ENCODE data around the gene FZD4. TPM values are rescaled to one million over a fixed set of nuclear protein-coding genes. Genes with fewer than 3 reads are reported as not detected.

FZD4 gene
- total and polyA plus RNA-seq, 10 of the 15 experiments (the other 5 are each of a cell fraction or from before 2014, with no cell fraction given): under 0.01 to 0.13 (median 0.01) TPM; not detected in 6

DNA sequence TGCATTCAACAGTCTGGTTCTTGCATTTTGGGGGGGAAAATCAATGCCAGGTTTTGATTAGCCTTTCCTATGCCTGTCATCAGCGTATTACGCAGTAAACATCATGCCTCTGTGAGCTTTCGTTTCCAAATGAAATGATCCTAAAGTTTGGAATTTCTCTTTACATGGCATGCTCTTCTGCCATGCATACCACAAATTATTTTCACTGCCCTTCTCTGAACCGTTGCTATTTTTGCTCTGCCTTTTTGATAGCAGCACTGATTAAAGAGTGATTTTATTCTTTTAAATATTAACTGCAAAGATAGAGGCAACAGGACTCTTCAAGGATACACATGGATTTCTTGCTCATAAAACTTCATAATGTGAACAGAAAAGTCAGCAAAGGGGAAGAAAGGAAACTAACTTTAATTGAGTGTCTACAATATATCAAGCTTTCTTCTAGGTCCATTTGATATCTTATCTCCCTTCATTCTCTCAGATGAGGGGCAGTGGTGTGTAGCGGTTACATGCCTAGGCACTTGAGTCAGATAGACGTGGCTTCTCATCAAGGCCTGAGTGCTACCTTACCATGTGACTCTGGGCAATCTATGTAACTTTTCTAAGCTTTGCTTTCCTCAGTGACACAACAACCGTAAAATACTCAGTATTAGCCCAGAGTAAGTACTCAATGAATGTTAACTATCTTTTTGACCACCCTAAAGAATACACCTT is 25.0 kb upstream of the FZD4 start:
- Histone ChIP-seq H3K9ac (ENCODE audit: control insufficient read depth, insufficient read depth, low read length) (no peak overlapping the region), H3K9me3 (replicated peaks; ENCODE audit: control insufficient read depth, insufficient read depth, low read length) (no peaks in the 10 kb centered on the region), H3K27ac (ENCODE audit: control insufficient read depth, insufficient read depth) (no peak overlapping the region), H3K4me2 (ENCODE audit: control insufficient read depth, insufficient read depth) (no peak overlapping the region), H2AFZ (ENCODE audit: control insufficient read depth, low read depth, low read length) (no peak overlapping the region), H3K79me2 (ENCODE audit: control insufficient read depth, insufficient read depth, low read length) (no peaks in the 10 kb centered on the region), H3K4me3 (no peak overlapping the region), H3K36me3 (ENCODE audit: control insufficient read depth in 2 of 2, insufficient read depth in 2 of 2, low read length in 1 of 2) (no peaks in the 10 kb centered on the region; a peak in 1 of 4 replicates), H3K4me1 (ENCODE audit: control insufficient read depth, insufficient read depth, low read length) (no peaks in the 10 kb centered on the region), H4K20me1 (ENCODE audit: control insufficient read depth, insufficient read depth) (no peaks in the 10 kb centered on the region), H3K27me3 (replicated peaks in 1 of 2; ENCODE audit: control insufficient read depth in 2 of 2, insufficient read depth in 2 of 2, low read length in 1 of 2) (peaks cover 0 to 3% of the 10 kb centered on the region in 2 experiments; a peak in 1 of 4 replicates)
- RAD21 ChIA-PET (ENCODE audit: unreplicated experiment): no interaction called here
- no peak for FAIRE-seq
- no peak for ATAC-seq
- TF ChIP-seq BACH1 (IDR thresholded peaks at IDR 0.05; ENCODE audit: borderline replicate concordance) (no peak), TAF1 (IDR thresholded peaks at IDR 0.05; ENCODE audit: borderline replicate concordance, low read depth, low read length) (no peak), ETV6 (conservative IDR thresholded peaks at IDR 0.05 in 1 of 2, IDR thresholded peaks at IDR 0.05 in 1 of 2; ENCODE audit: borderline replicate concordance in 1 of 2, low read depth in 1 of 2) (no peak), USF2 (IDR thresholded peaks at IDR 0.05; ENCODE audit: borderline replicate concordance, low read depth, low read length) (no peak), BHLHE40 (IDR thresholded peaks at IDR 0.05; ENCODE audit: borderline replicate concordance in 1 of 2, low read depth in 2 of 2, low read length in 1 of 2) (no peak), MTA3 (IDR thresholded peaks at IDR 0.05; ENCODE audit: borderline replicate concordance, low read length) (no peak), EED (IDR thresholded peaks at IDR 0.05; ENCODE audit: low read depth) (no peak)
- DNase-seq (ENCODE audit: low read depth, low spot score): no peak
- BruUV-seq (replicated peaks): no TSS peak
- CTCF ChIA-PET: interaction anchor here (0.6 to 1.3 kb wide), 6 partner anchors 15 to 316 kb away, joined by 3 to 4 read pairs (median 3); no protein-coding TSS in a partner anchor
- intact Hi-C loops (cut with micrococcal nuclease; ENCODE audit: unreplicated experiment) (no loop called here), in situ Hi-C loops (cut with MboI) (no loop called here)
- WGBS (ENCODE audit: insufficient coverage, insufficient replicate concordance, low lambda C conversion rate, missing lambda C conversion rate): 44% methylated on average over 7 of the region's 7 CpGs
- POLR2A ChIA-PET: no interaction called here
- SMC1A ChIA-PET (ENCODE audit: uncharacterized antibody, unreplicated experiment): interaction anchor here (0.6 to 1.6 kb wide), 3 partner anchors 10 to 1044 kb away, joined by 3 to 4 read pairs (median 3); no protein-coding TSS in a partner anchor

Data from GM12878 (cell line).